Hepatocyte (in vitro differentiated cells): Measurements from ENCODE around the gene STK39. TPM values are rescaled to one million over a fixed set of nuclear protein-coding genes. Genes with fewer than 3 reads are reported as not detected.

Experiments used
- DNase-seq: peaks from one replicate; pipeline ENCODE4 v3.0.0-alpha.2; 2016; ENCODE audit warnings: low spot score
- H2AFZ ChIP-seq: fragments of 200-600 bp; sonication (generic); 2 replicates; pipeline ENCODE4 v1.6.0; 2016; ENCODE audit warnings: antibody characterized with exemption, mild to moderate bottlenecking
- H3K27ac ChIP-seq: fragments of 200-600 bp; sonication (generic); 2 replicates; pipeline ENCODE4 v1.5.1; 2016; ENCODE audit warnings: mild to moderate bottlenecking
- H3K27me3 ChIP-seq: fragments of 200-600 bp; sonication (generic); 2 replicates; pipeline ENCODE4 v1.6.1; 2016
- H3K36me3 ChIP-seq: fragments of 200-600 bp; sonication (generic); replicated peaks from 2 replicates; pipeline ENCODE4 v1.5.1; 2016; ENCODE audit warnings: low read depth; ENCODE audit not compliant: insufficient read depth
- H3K4me1 ChIP-seq: fragments of 200-600 bp; sonication (generic); 2 replicates; pipeline ENCODE4 v1.5.1; 2016; ENCODE audit warnings: mild to moderate bottlenecking, moderate library complexity; ENCODE audit not compliant: insufficient read depth
- H3K4me2 ChIP-seq: fragments of 200-600 bp; sonication (generic); 2 replicates; pipeline ENCODE4 v1.6.0; 2016
- H3K4me3 ChIP-seq: fragments of 200-600 bp; sonication (generic); 2 replicates; pipeline ENCODE4 v1.5.1; 2016; ENCODE audit warnings: mild to moderate bottlenecking
- H3K79me2 ChIP-seq: fragments of 200-600 bp; sonication (generic); 2 replicates; pipeline ENCODE4 v1.6.0; 2017; ENCODE audit warnings: mild to moderate bottlenecking
- H3K9me2 ChIP-seq: fragments of 200-600 bp; sonication (generic); replicated peaks from 2 replicates; pipeline ENCODE4 v1.6.0; 2017; ENCODE audit warnings: mild to moderate bottlenecking; ENCODE audit not compliant: insufficient read depth
- H3K9me3 ChIP-seq: fragments of 200-600 bp; sonication (generic); 2 replicates; pipeline ENCODE4 v1.5.1; 2016; ENCODE audit warnings: low read depth, mild to moderate bottlenecking
- H4K20me1 ChIP-seq: fragments of 200-600 bp; sonication (generic); 2 replicates; pipeline ENCODE4 v1.6.0; 2016; ENCODE audit warnings: mild to moderate bottlenecking; ENCODE audit not compliant: insufficient read depth, poor library complexity, severe bottlenecking
- CTCF ChIP-seq: fragments of 200-600 bp; sonication (generic); IDR thresholded peaks from 2 replicates; pipeline ENCODE4 v1.5.1; 2016; ENCODE audit warnings: antibody characterized with exemption, mild to moderate bottlenecking; ENCODE audit not compliant: poor library complexity
- EZH2 ChIP-seq: fragments of 200-600 bp; sonication (generic); IDR thresholded peaks from 2 replicates; pipeline ENCODE4 v1.6.1; 2016; ENCODE audit warnings: antibody characterized with exemption, mild to moderate bottlenecking, borderline replicate concordance
- EZH2phosphoT487 ChIP-seq: fragments of 200-600 bp; sonication (generic); IDR thresholded peaks from one replicate; pipeline ENCODE4 v1.6.1; 2018; ENCODE audit warnings: antibody characterized with exemption, mild to moderate bottlenecking, low read depth, moderate library complexity; ENCODE audit not compliant: unreplicated experiment, severe bottlenecking
- WGBS: methylation state at CpG from one replicate; pipeline ENCODE4 v1.1.6; 2016; ENCODE audit warnings: low lambda C conversion rate; ENCODE audit errors: missing lambda C conversion rate; 5-methylcytosine and 5-hydroxymethylcytosine counted together
- polyA plus RNA-seq: library from polyadenylated mRNA; unstranded; fragments of >200 nt; fragmentation: Nextera tagmentation; extraction: Ambion mirVana; gene quantifications from 2 replicates; pipeline ENCODE4 v1.2.1, GENCODE V29; 2016
- total RNA-seq: library from RNA; depleted of rRNA; stranded (reverse); fragments of >200 nt; gene quantifications from 2 replicates; pipeline ENCODE4 v1.2.3, GENCODE V29; 2014

The STK39 gene
- total and polyA plus RNA-seq, 2 experiments from 2014 or later, result 26.9 to 39.4 TPM

- Histone ChIP-seq H3K9me2 (no peaks in the 10 kb centered on the region), H3K9me3 (no peaks in the 10 kb centered on the region), H3K4me3 (no peak overlapping the region), H3K27me3 (no peaks in the 10 kb centered on the region), H4K20me1 (no peaks in the 10 kb centered on the region), H3K4me1 (no peaks in the 10 kb centered on the region), H2AFZ (no peak overlapping the region), H3K79me2 (peaks cover 95% of the 10 kb centered on the region), H3K4me2 (no peak overlapping the region), H3K36me3 (no peaks in the 10 kb centered on the region), H3K27ac (peak overlapping the region; percentile 42)
- TF ChIP-seq CTCF (no peak), EZH2phosphoT487 (no peak), EZH2 (no peak)
- 64% methylated on average over 15 of the region's 15 CpGs for WGBS
- no peak for DNase-seq
Observed at GRCh38 chr2:168203762-168204693, 43.4 kb downstream of the STK39 start.

- H3K4me2 ChIP-seq, result no peak overlapping the region
- H3K9me3 ChIP-seq, result no peaks in the 10 kb centered on the region
- no peak for TF ChIP-seq CTCF
- no peak for TF ChIP-seq EZH2phosphoT487
- no peak for TF ChIP-seq EZH2
- H3K4me1 ChIP-seq, result peaks cover 7% of the 10 kb centered on the region
- H4K20me1 ChIP-seq, result no peaks in the 10 kb centered on the region
- H3K27ac ChIP-seq, result no peak overlapping the region
- DNase-seq, result no peak
- H3K79me2 ChIP-seq, result peaks cover 91% of the 10 kb centered on the region
- no peak overlapping the region for H3K4me3 ChIP-seq
- WGBS, result 78% methylated on average over 5 of the region's 5 CpGs
- H3K36me3 ChIP-seq, result no peaks in the 10 kb centered on the region
- H3K9me2 ChIP-seq, result no peaks in the 10 kb centered on the region
- no peak overlapping the region for H2AFZ ChIP-seq
- no peaks in the 10 kb centered on the region for H3K27me3 ChIP-seq
Observed at GRCh38 chr2:168201584-168202116, 45.7 kb downstream of the STK39 start.

- DNase-seq, result no peak
- Histone ChIP-seq H4K20me1 (no peaks in the 10 kb centered on the region), H3K4me1 (peaks cover 13% of the 10 kb centered on the region), H2AFZ (no peak overlapping the region), H3K27ac (no peak overlapping the region), H3K4me3 (no peak overlapping the region), H3K36me3 (no peaks in the 10 kb centered on the region), H3K27me3 (no peaks in the 10 kb centered on the region), H3K9me2 (no peaks in the 10 kb centered on the region), H3K79me2 (peaks cover 91% of the 10 kb centered on the region), H3K9me3 (no peaks in the 10 kb centered on the region), H3K4me2 (no peak overlapping the region)
- 85% methylated on average over 6 of the region's 6 CpGs for WGBS
- TF ChIP-seq EZH2phosphoT487, result no peak
- no peak for TF ChIP-seq EZH2
- no peak for TF ChIP-seq CTCF
Observed at GRCh38 chr2:168200930-168201583, 46.3 kb downstream of the STK39 start.
